ENCODE measurements around the gene HSD3B1. TPM values are rescaled to one million over a fixed set of nuclear protein-coding genes. Genes with fewer than 3 reads are reported as not detected.

Gene HSD3B1
- total and polyA plus RNA-seq, 2 experiments from 2014 or later: not detected

- TF ChIP-seq ZNF462 (CRISPR knock-in tag; IDR thresholded peaks at IDR 0.05): no peak
- no peak for TF ChIP-seq ETS1 (IDR thresholded peaks at IDR 0.05)
Observed at GRCh38 chr1:119537966-119538365, 31.0 kb downstream of the HSD3B1 start (continued).

GRCh38 chr1:119539636-119540035 is 32.6 kb downstream of the HSD3B1 start:
- H3K4me1 ChIP-seq (ENCODE audit: insufficient read depth): no peaks in the 10 kb centered on the region
- Mint-ChIP-seq H3K27ac (no peak overlapping the region), H3K4me1 (no peaks in the 10 kb centered on the region; the same call in 2 of the 3 replicates), H3K4me3 (no peak overlapping the region), H3K36me3 (ENCODE audit: low read depth) (no peaks in the 10 kb centered on the region), H3K9me3 (no peaks in the 10 kb centered on the region), H3K27me3 (ENCODE audit: insufficient read depth, low read depth, poor library complexity) (peaks cover 2% of the 10 kb centered on the region)
- DNase-seq (ENCODE audit: low spot score) (no peak), ATAC-seq (no peak)
- no peaks in the 10 kb centered on the region for H3K36me3 ChIP-seq (ENCODE audit: insufficient read depth)
- no peaks in the 10 kb centered on the region for H3K79me2 ChIP-seq (replicated peaks; ENCODE audit: insufficient read depth)
- H3K27ac ChIP-seq (ENCODE audit: low read depth): no peak overlapping the region
- no peak overlapping the region for H3K4me3 ChIP-seq
- TF ChIP-seq CREB1 (CRISPR knock-in tag; IDR thresholded peaks at IDR 0.05; ENCODE audit: low read depth) (no peak), STAT1 (IDR thresholded peaks at IDR 0.05; ENCODE audit: unreplicated experiment) (no peak), JUNB (IDR thresholded peaks at IDR 0.05; ENCODE audit: unreplicated experiment) (no peak), NANOG (IDR thresholded peaks at IDR 0.05; ENCODE audit: borderline replicate concordance) (no peak), ETS1 (IDR thresholded peaks at IDR 0.05) (no peak)
- H4K20me1 ChIP-seq (replicated peaks; ENCODE audit: insufficient read depth): no peaks in the 10 kb centered on the region
- H3K27me3 ChIP-seq (ENCODE audit: insufficient read depth): no peaks in the 10 kb centered on the region
- H3K4me2 ChIP-seq: no peak overlapping the region
- H3F3A ChIP-seq (replicated peaks; ENCODE audit: low read depth): no peaks in the 10 kb centered on the region
- peaks cover 6% of the 10 kb centered on the region; the same call in 1 of the 2 replicates for H3K9me2 ChIP-seq (ENCODE audit: insufficient read depth)
- no peak overlapping the region for H2AFZ ChIP-seq
